GM18498 (cell line): Measurements from ENCODE around the gene NDUFAF8.
"Not testable (repeated sequence)": the region's sequence is repeated elsewhere in the genome, so short reads cannot be mapped to it uniquely, and the experiment has no call there.

Source experiments
- ATAC-seq: cut with Tn5 transposase; IDR thresholded peaks from one replicate; pipeline ENCODE4 v1.9.1; 2021; ENCODE audit warnings: mild to moderate bottlenecking, moderate library complexity; ENCODE audit not compliant: unreplicated experiment

Gene NDUFAF8

DNA sequence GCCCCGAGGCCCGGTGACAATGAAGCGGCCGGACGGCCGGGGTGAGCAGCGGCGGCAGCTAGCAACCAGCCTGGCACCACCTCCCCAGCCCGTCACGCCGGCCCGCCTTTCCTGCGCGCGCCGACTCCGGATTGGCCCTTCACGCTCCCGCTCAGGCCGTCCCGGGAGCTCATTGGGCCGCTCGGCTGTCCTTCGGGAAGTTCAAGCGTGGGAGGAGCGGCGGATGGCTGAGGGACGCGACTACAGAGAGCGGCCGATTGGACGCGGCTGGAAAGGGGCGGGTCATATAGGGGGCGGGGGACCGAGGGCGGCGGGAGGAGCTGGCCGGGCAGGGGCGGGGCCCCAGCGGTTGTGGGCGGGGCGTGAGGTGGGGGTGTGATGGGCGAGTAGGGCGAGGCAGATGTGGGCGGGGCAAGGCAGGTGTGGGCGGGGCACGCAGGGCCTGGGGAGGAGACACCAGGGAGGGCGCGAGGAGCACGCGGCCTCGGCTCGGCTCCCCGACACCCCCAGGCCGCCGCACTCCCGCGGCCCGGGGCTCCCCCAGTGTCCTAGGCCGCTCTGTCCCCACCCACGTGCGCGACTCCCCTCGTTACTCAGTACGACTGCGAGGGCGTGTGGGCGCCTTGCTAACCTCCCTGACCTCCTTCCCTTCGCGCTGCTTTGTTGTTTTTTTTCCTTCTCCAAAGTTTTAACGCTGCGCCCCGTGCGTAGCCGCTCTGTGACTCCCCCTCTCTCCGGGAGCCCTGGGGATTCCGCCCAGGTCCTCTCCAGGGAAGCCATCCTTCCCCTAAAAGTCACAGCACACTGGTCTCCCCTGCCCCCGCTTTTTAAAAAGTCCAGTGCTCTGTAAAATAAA is 16.0 kb upstream of the NDUFAF8 start, which contains the start of gene CEP131:
CEP131 (minus strand) TSS at position 60 of the 856 bp plus-strand sequence. CDS start 2,909 bp downstream, outside the sequence.
- ATAC-seq, result peak; percentile 96

- ATAC-seq, result no peak
Measured at GRCh38 chr17:81223762-81224130, 15.4 kb upstream of the NDUFAF8 start.

DNA sequence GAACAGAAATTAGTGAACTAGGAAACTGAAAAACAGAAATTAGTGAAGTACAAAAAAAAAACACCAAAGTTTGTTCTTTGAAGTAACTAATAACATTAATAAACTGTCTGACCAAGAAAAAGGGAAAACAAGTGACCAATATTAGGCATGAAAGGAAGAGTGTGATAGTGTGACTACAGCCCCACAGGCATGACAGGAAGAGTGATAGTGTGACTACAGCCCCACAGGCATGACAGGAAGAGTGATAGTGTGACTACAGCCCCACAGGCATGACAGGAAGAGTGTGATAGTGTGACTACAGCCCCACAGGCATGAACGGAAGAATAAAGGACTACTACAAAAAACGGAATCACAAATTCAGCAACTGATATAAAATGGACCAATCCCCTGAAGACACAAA is 11.5 kb upstream of the NDUFAF8 start:
- not testable (repeated sequence) for ATAC-seq

GRCh38 chr17:81228420-81228819 is 10.7 kb upstream of the NDUFAF8 start:
- ATAC-seq, result no peak

DNA sequence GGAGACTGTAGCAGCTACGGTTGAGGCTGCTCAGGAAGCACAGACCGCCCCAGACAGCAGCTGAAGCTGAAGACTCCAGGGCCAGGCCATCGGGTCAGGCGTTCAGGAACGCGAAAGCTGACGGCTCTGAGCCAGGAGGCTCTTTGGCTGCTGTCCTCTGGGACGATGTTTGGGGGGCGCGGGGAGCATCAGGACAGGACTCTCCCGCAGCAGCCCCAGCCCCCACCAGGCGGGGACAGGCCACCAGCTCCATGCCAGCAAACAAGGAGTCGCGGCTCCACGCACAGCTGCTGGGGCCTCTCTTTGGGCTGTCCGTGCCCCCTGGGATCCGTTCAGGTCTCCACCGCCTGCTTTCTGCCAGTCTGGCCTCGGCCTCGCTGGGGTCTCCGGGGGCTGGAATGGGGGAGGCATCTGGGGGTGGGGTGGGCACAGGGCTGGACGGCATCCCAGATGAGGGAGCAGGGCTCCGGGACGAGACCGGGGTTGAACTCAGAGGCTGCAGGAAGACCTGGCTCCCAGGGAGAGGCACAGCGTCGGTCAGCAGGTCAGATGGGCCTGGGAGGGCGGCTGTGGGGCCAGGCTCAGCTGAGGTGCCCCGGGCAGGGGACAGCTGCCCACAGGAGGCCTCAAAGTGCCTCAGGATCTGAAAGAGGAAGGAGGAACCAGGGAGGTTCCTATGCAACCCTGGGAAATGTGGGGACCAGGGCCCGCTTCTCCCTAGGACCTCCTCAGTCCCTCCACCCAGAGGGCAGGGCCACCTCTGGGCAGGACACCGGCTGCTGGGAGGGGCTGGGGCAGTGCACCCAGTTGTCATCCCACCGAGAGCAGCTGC is 10.1 kb upstream of the NDUFAF8 start:
- ATAC-seq, result no peak

GRCh38 chr17:81229666-81229920 is 9.5 kb upstream of the NDUFAF8 start:
- no peak for ATAC-seq

DNA sequence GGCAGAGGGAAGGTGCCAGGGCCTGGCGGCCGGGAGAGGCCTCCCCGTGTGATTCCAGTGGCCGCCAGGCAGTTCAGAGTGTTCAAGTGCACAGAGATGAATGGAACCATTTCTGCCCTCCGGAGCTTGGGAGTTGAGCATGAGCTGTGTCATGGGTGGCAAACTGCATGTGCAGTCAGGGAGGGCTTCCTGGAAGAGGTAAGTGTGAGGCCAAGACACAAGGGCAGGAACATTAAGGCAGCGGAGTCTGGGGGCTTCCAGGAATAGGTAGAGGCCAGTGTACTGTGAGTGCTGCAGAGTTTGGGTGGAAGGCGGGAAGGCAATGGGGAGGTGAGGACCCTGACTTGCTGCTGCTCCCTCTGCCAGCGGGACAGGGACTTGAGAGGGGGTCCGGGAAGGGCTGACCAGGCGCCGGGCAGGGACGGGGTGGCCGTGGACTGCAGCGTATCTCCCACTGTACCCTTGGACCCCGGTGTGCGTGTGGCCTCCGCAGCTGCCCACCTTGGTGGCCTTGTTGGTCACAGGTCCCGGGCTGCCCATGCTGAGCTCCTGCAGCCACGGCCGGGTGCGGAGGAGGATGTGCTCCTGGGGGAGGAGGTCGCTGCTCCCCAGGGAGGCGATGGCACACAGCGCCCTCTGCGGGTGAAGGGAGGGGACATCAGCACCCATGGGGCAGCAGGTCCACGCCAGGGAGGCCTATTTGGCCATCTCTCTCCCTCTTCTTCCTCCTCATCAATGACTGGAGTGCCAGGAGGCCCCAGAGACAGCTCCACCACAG is 8.9 kb upstream of the NDUFAF8 start:
- no peak for ATAC-seq

DNA sequence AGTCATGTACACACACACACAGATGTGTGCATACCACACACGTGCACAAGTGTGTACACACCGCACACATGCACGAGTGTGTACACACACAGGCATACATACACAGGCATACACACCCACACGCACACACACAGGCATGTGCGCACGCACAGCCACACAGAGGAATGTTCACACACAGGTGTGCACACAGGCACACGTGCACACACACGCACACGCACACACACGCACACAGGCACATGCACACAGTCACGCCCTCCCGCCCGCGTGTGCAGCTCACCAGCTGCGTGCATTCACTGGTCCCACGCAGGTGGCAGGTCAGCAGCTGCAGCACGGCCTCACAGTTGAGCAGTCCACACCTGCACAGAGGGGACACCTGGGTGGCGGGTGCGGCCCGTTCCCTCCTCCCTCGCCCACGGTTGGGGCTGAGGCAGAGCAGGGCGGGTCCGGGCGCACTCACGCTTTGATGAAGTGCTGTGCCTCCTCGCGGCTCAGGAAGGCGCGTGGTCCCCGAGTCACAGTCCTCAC is 7.9 kb upstream of the NDUFAF8 start:
- ATAC-seq, result no peak

- no peak for ATAC-seq
Measured at GRCh38 chr17:81231766-81232581, 7.1 kb upstream of the NDUFAF8 start.

GRCh38 chr17:81232616-81233241 is 6.4 kb upstream of the NDUFAF8 start:
- ATAC-seq, result no peak

DNA sequence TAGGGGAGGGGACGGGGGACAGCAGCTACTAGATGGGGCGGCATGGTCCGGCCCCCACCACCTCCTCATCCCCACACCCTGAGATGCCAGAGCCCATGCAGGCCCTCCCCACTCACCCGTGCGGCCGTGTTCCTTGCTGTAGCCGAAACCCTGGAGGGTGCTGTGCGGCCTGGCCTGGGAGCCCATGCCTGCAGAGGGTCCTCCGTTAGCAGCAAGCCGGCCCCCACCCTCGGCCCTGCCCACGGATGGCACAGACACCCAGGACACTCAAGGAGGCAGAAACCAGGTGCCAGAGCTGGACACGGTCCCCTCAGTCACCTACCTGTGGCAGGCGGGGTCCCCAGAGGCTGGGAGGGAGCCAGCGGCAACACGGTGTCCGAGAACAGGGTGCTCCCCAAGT is 5.8 kb upstream of the NDUFAF8 start:
- ATAC-seq, result no peak

DNA sequence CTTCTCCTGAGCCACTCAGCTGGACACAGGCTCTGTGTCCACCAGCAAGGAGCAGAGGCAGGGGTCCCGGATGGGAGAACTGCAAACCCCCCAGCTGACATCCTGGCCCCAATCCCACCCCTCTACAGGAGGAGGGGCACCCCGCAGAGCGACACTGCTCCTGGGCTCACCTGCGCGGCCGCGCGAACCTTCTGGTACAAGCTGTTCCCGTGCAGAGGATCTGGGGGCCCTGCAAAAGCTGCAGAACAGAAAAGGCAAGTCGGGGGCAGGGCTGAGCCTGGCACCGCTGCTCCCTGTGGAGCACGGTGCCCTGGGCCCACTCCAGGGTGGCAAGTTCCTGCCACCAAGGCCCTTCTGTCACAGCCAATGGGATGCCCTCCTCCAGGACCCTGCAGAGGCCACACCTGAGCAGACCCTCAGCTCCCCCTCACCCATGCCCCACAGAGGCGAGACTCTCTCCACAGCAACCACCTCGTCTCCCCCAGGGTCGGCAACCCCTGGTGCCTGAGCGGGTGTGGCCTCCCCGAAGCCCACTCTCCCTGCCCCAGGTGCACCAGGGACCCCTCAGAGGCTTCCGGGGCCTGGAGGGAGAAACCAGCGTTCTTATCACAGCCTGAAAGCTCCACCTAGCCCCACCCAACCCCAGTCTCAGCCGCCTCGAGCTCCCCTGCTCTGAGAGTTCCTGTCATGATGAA is 5.2 kb upstream of the NDUFAF8 start:
- ATAC-seq, result no peak

GRCh38 chr17:81234506-81234855 is 4.6 kb upstream of the NDUFAF8 start:
- ATAC-seq, result no peak

GRCh38 chr17:81234940-81235821 is 3.9 kb upstream of the NDUFAF8 start:
- no peak for ATAC-seq

GRCh38 chr17:81235822-81236740 is 3.0 kb upstream of the NDUFAF8 start:
- no peak for ATAC-seq

- no peak for ATAC-seq
Measured at GRCh38 chr17:81236784-81237183, 2.3 kb upstream of the NDUFAF8 start.
